ENCODE measurements around the gene IRX5.

The IRX5 gene

GRCh38 chr16:54939510-54940278 is 9.0 kb downstream of the IRX5 start:
- DNase-seq (ENCODE audit: low read depth) = no peak
- TF ChIP-seq CTCF (conservative IDR thresholded peaks at IDR 0.05; ENCODE audit: low read length) = no peak
- H3K4me3 ChIP-seq (ENCODE audit: low read length) = peak overlapping the region; percentile 87

GRCh38 chr16:54940279-54940604 is 9.6 kb downstream of the IRX5 start:
- TF ChIP-seq CTCF (conservative IDR thresholded peaks at IDR 0.05; ENCODE audit: low read length) = no peak
- no peak for DNase-seq (ENCODE audit: low read depth)
- H3K4me3 ChIP-seq (ENCODE audit: low read length) = no peak overlapping the region

DNA sequence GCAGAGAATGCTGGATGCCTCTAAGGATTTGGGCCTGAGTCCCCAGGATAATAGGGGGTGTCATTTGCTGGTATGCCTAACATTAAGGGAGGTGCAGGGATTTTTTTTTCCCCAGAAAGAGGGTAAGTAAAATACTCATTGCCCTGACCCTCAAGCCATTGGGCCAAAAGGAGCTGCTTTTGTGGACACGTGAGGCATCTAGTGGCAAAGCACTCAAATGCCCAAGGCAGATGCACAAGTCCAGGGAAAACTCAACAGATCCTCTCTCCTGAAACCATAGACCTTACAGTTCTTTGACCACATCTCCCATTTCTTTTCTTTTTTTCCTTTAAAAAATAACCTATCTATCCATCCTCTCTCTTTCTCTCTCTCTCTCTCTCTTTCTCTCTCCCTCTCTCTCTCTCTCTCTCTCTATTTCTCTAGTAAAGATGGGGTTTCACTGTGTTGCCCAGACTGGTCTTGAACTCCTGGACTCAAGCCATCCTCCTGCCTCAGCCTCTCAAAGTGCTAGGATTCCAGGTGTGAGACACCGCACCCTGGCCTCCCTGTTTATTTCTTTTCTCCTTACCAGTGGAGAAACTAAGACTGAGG is 11.8 kb downstream of the IRX5 start:
- no peak for DNase-seq (ENCODE audit: low read depth)

DNA sequence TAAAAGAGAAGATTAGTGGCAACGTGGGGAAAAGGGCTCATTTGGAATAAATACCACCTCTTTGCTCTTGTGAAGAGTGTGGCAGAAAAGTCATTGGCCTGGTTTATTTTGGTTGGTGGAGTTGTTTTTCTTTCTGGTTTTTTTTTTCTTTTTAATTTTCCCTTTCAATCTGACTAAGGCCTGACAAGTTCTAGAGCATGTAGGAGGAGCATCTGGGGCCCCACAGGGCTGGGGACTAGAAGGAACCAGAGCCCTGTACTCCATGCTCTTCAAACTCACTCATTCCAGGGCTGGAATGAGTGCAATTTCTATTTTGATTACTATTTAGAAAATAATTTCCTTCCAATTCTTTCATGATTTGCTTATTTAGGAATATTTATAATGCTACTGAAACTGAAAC is 13.3 kb downstream of the IRX5 start:
- H3K4me3 ChIP-seq (ENCODE audit: low read length) = no peak overlapping the region
- no peak for DNase-seq (ENCODE audit: low read depth)
- TF ChIP-seq CTCF (conservative IDR thresholded peaks at IDR 0.05; ENCODE audit: low read length) = no peak

More for the DNA sequence above, 11.8 kb downstream of the IRX5 start:
- no peak for TF ChIP-seq CTCF (conservative IDR thresholded peaks at IDR 0.05; ENCODE audit: low read length)
- H3K4me3 ChIP-seq (ENCODE audit: low read length) = no peak overlapping the region

- DNase-seq (ENCODE audit: low read depth) = no peak
- no peak for TF ChIP-seq CTCF (conservative IDR thresholded peaks at IDR 0.05; ENCODE audit: low read length)
- no peak overlapping the region for H3K4me3 ChIP-seq (ENCODE audit: low read length)
Measured at GRCh38 chr16:54945063-54945462, 14.4 kb downstream of the IRX5 start.

GRCh38 chr16:54946909-54947308 is 16.2 kb downstream of the IRX5 start:
- no peak overlapping the region for H3K4me3 ChIP-seq (ENCODE audit: low read length)
- no peak for TF ChIP-seq CTCF (conservative IDR thresholded peaks at IDR 0.05; ENCODE audit: low read length)
- no peak for DNase-seq (ENCODE audit: low read depth)

DNA sequence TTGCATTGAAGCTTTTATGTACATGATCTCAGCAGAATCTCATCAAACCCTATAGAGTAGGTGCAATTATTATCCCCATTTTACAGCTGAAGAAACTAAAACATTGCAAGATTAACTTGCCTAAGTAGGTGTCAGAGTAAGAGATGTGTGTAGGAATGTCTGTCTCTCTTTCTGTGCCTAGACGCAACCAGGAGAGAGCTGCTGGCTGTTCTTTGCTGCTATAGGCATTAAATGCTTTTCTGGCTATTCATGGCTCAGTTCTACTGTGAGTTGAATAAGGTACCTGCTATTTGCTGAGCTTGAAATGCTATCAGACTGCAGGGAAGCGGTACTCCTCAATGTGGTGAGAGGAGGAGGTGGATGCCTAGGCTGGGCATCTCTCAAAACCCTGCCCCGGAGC is 17.0 kb downstream of the IRX5 start:
- TF ChIP-seq CTCF (conservative IDR thresholded peaks at IDR 0.05; ENCODE audit: low read length) = no peak
- DNase-seq (ENCODE audit: low read depth) = no peak

More for the DNA sequence above, 17.0 kb downstream of the IRX5 start:
- no peak overlapping the region for H3K4me3 ChIP-seq (ENCODE audit: low read length)

All from AG10803 (cell line).